Thyroid gland (tissue), 4 donors: ENCODE measurements around the gene TOLLIP. TPM values are rescaled to one million over a fixed set of nuclear protein-coding genes. Genes with fewer than 3 reads are reported as not detected.

Experiments
- DNase-seq, 2 donors: peaks; one replicate each; pipeline ENCODE4 v3.0.0-alpha.2; 2019
- H3K27ac ChIP-seq, 3 donors: fragments of 200-600 bp; sonication (generic); 1 replicate in 2 of 3; 2 replicates in 1 of 3; pipeline ENCODE4 v1.5.1; 2016 to 2019; ENCODE audit warnings: mild to moderate bottlenecking in 1 of 3, moderate library complexity in 1 of 3
- H3K27me3 ChIP-seq: fragments of 200-600 bp; sonication (generic); one replicate; pipeline ENCODE4 v1.5.1; 2019
- H3K36me3 ChIP-seq, 2 donors: fragments of 200-600 bp; sonication (generic); one replicate each; pipeline ENCODE4 v1.5.1; 2016 to 2019
- H3K4me1 ChIP-seq, 2 donors: fragments of 200-600 bp; sonication (generic); one replicate each; pipeline ENCODE4 v1.5.1; 2017 to 2019
- H3K4me3 ChIP-seq, 3 donors: fragments of 200-600 bp; sonication (generic); replicated peaks in 1 of 3; 1 replicate in 2 of 3; 2 replicates in 1 of 3; pipeline ENCODE4 v1.5.1; 2016; ENCODE audit warnings: mild to moderate bottlenecking in 1 of 3
- H3K9me3 ChIP-seq: fragments of 200-600 bp; sonication (generic); one replicate; pipeline ENCODE4 v1.5.1; 2017
- CTCF ChIP-seq, 6 experiments: fragments of 200-600 bp in 3 of 6; fragments of 450-650 bp in 3 of 6; sonication (generic) in 3 of 6; IDR thresholded peaks; one replicate each; pipeline ENCODE4 v1.5.1; 2016 to 2019; ENCODE audit warnings: antibody characterized with exemption in 6 of 6, mild to moderate bottlenecking in 2 of 6, inconsistent platforms in 1 of 6, moderate library complexity in 1 of 6
- POLR2A ChIP-seq, 2 donors: fragments of 450-650 bp; IDR thresholded peaks; one replicate each; pipeline ENCODE4 v1.6.1; 2017; ENCODE audit warnings: antibody characterized with exemption in 2 of 2, mild to moderate bottlenecking in 2 of 2, moderate library complexity in 1 of 2
- WGBS, 2 donors: methylation state at CpG; one replicate each; pipeline ENCODE4 v1.1.5; 2017; 5-methylcytosine and 5-hydroxymethylcytosine counted together
- intact Hi-C: fragments of 100-400 bp; cut with DNase I; formaldehyde crosslinking; loops from one replicate; pipeline ENCODE4 v1.15.1; 2023
- total RNA-seq, 4 donors: library from RNA; depleted of rRNA; stranded (reverse); fragments of >200 nt; gene quantifications; one replicate each; pipeline ENCODE4 v1.2.3, GENCODE V29; 2016

Gene TOLLIP
- total RNA-seq, 4 donors from 2014 or later = 37.1 to 74.4 (median 65.7) TPM

DNA sequence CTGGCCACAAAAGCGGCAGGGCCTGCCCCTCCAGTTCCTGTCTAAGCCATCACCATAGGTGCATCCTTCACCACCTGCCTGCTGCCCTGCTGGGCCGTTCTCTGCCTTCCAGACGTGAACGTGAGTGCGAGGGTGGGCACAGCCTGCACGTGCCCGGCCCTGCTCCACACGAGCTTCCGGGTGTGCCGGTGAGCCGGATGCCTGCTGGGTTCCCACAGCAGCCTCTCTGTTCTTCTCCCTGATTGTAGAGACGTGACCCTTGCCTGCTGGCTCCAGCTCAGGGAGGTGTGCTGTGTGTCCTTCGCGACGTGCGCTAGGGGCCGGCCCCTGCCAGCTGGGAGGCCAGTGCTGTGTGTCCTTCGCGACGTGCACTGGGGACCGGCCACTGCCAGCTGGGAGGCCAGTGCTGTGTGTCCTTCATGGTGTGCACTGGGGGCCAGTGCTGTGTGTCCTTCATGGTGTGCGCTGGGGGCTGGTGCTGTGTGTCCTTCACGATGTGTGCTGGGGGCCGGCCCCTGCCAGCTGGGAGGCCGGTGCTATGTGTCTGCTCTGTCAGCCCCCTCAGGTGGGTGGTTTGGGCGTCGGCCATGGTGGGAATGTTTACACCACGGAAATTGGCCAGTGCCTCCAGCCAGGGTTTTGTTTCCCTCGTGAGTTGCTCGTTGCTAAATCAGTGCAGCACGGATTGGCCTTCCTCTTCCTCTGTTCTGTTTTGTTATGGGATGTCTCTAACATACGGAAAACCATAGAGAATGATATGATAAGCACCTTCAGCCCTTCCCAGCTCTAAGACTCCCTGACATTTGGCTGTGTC lies 44.9 kb upstream of the TOLLIP start:
- intact Hi-C loops = no loop called here
- TF ChIP-seq CTCF (IDR thresholded peaks at IDR 0.05) = no peak
- TF ChIP-seq POLR2A (IDR thresholded peaks at IDR 0.05) = no peak

GRCh38 chr11:1353383-1354124 lies 44.1 kb upstream of the TOLLIP start:
- Histone ChIP-seq H3K9me3 (no peaks in the 10 kb centered on the region), H3K27ac (no peak overlapping the region), H3K4me1 (no peaks in the 10 kb centered on the region), H3K4me3 (no peak overlapping the region), H3K36me3 (no peaks in the 10 kb centered on the region), H3K27me3 (no peaks in the 10 kb centered on the region)
- 77 to 83% methylated on average over 24 to 30 of the region's 32 CpGs for WGBS, 2 donors
- no peak for DNase-seq
- no peak for TF ChIP-seq CTCF (IDR thresholded peaks at IDR 0.05)
- TF ChIP-seq POLR2A (IDR thresholded peaks at IDR 0.05) = no peak
- intact Hi-C loops = no loop called here

More for the DNA sequence above, 44.9 kb upstream of the TOLLIP start:
- Histone ChIP-seq H3K9me3 (no peaks in the 10 kb centered on the region), H3K4me3 (no peak overlapping the region), H3K27me3 (no peaks in the 10 kb centered on the region), H3K27ac (no peak overlapping the region), H3K36me3 (no peaks in the 10 kb centered on the region), H3K4me1 (no peaks in the 10 kb centered on the region)
- 75 to 82% methylated on average over 23 to 28 of the region's 32 CpGs for WGBS, 2 donors
- no peak for DNase-seq

DNA sequence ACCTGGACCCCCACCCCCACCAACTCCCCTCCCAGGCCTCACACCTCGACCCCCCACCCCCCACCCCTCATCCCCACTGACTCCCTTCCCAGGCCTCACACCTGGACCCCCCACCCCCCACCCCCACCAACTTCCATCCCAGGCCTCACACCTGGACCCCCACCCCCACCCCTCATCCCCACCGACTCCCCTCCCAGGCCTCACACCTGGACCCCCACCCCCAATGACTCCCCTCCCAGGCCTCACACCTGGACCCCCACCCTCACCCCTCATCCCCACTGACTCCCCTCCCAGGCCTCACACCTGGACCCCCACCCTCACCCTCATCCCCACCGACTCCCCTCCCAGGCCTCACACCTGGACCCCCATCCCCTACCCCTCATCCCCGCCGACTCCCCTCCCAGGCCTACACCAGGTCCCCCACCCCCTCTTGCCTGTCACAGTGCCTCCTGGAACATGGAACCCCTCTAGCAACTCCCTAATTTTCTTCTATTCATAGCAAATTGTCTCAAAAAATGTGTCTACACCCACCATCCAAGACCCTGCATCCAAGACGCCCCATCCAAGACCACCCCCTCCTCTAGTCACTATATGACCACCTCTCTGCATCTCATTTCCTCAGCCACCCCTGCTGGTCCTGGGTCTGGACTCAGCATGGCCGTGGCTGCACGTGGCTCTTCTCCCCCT lies 43.4 kb upstream of the TOLLIP start:
- Histone ChIP-seq H3K9me3 (no peaks in the 10 kb centered on the region), H3K4me1 (no peaks in the 10 kb centered on the region), H3K27ac (no peak overlapping the region), H3K36me3 (no peaks in the 10 kb centered on the region), H3K27me3 (no peaks in the 10 kb centered on the region), H3K4me3 (no peak overlapping the region)
- 79 to 90% methylated on average over 3 to 4 of the region's 8 CpGs for WGBS, 2 donors
- intact Hi-C loops = no loop called here
- DNase-seq = no peak
- TF ChIP-seq CTCF (IDR thresholded peaks at IDR 0.05) (no peak), POLR2A (IDR thresholded peaks at IDR 0.05) (no peak)

DNA sequence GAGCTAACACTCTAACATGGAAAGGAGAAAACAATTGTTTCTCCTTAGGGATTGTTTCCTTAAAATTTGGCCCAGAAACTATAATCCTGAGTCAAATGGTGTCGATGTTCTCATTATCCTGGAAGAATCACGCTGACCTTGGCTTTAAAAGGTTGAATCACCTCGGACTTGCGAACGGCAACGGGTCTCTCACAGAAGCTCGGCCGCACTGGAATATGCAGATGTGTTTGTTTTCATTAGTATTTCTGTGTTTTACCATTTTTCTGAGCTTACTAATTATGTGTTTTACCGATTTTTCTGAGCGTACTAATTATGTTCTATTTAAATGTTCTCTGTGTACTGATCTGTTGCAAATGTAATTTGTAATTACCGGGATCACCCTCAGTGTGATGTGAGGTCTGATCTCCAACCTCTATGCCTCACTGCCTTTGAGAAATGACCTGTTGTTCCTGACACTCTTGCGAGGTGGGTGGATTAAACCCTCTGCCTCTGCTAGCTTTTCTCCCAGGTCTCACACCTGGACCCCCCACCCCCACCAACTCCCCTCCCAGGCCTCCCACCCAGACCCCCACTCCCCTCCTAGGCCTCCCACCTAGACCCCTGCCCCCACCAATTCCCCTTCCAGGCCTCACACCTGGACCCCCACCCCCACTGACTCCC lies 42.0 kb upstream of the TOLLIP start:
- H3K4me3 ChIP-seq = no peak overlapping the region
- H3K27me3 ChIP-seq = no peaks in the 10 kb centered on the region
- no peaks in the 10 kb centered on the region for H3K9me3 ChIP-seq
- intact Hi-C loops = no loop called here
- no peak for TF ChIP-seq CTCF (IDR thresholded peaks at IDR 0.05)
- no peak for TF ChIP-seq POLR2A (IDR thresholded peaks at IDR 0.05)
- no peak for DNase-seq
- no peaks in the 10 kb centered on the region for H3K36me3 ChIP-seq
- H3K4me1 ChIP-seq = no peaks in the 10 kb centered on the region
- no peak overlapping the region for H3K27ac ChIP-seq
- WGBS, 2 donors = 60 to 61% methylated on average over 12 of the region's 12 CpGs
